Liver (tissue), 9 donors: ENCODE measurements around the gene CKM. TPM values are rescaled to one million over a fixed set of nuclear protein-coding genes. Genes with fewer than 3 reads are reported as not detected.

Experiments
- DNase-seq: peaks from one replicate; pipeline ENCODE4 v3.0.0-alpha.2; 2017; ENCODE audit warnings: low spot score
- H3K27ac ChIP-seq, 2 donors: one replicate each; pipeline ENCODE4 v1.7.0; 2013; ENCODE audit warnings: inconsistent platforms in 2 of 2, low read length in 2 of 2, control low read depth in 1 of 2, low read depth in 1 of 2, mild to moderate bottlenecking in 1 of 2
- H3K27me3 ChIP-seq, 4 donors: one replicate each; pipeline versions ENCODE4 v1.6.1 to v1.7.0; 2013; ENCODE audit warnings: low read length in 3 of 4, inconsistent platforms in 1 of 4, mild to moderate bottlenecking in 1 of 4, moderate library complexity in 1 of 4; ENCODE audit not compliant: control insufficient read depth in 4 of 4, insufficient read depth in 4 of 4
- H3K36me3 ChIP-seq, 4 donors: one replicate each; pipeline versions ENCODE4 v1.6.1 to v1.7.0; 2013; ENCODE audit warnings: low read length in 3 of 4, mild to moderate bottlenecking in 3 of 4, low read depth in 1 of 4, moderate library complexity in 1 of 4; ENCODE audit not compliant: control insufficient read depth in 4 of 4, insufficient read depth in 3 of 4
- H3K4me1 ChIP-seq, 4 donors: one replicate each; pipeline versions ENCODE4 v1.6.1 to v1.7.0; 2013; ENCODE audit warnings: low read length in 3 of 4, mild to moderate bottlenecking in 3 of 4, moderate library complexity in 1 of 4; ENCODE audit not compliant: control insufficient read depth in 4 of 4, insufficient read depth in 4 of 4
- H3K4me3 ChIP-seq, 3 donors: one replicate each; pipeline versions ENCODE4 v1.6.1 to v1.7.0; 2013; ENCODE audit warnings: low read length in 3 of 3, control low read depth in 1 of 3, low read depth in 1 of 3, mild to moderate bottlenecking in 1 of 3
- H3K9ac ChIP-seq, 2 donors: one replicate each; pipeline ENCODE4 v1.7.0; 2013; ENCODE audit warnings: low read length in 2 of 2, mild to moderate bottlenecking in 2 of 2, moderate library complexity in 2 of 2, control low read depth in 1 of 2, low read depth in 1 of 2
- H3K9me3 ChIP-seq, 4 donors: one replicate each; pipeline versions ENCODE4 v1.6.1 to v1.7.0; 2013; ENCODE audit warnings: low read length in 3 of 4; ENCODE audit not compliant: control insufficient read depth in 4 of 4
- ATF3 ChIP-seq: IDR thresholded peaks from 2 replicates; pipeline ENCODE4 v1.6.1; 2016; ENCODE audit warnings: antibody characterized with exemption
- EGR1 ChIP-seq, 2 donors: IDR thresholded peaks; 2 replicates each; pipeline ENCODE4 v1.6.1; 2016 to 2018; ENCODE audit warnings: antibody characterized with exemption in 2 of 2, low read depth in 2 of 2
- FOXA2 ChIP-seq: IDR thresholded peaks from 2 replicates; pipeline ENCODE4 v1.6.1; 2016; ENCODE audit warnings: antibody characterized with exemption
- GABPA ChIP-seq, 2 donors: IDR thresholded peaks in 1 of 2; conservative IDR thresholded peaks in 1 of 2; 2 replicates each; pipeline ENCODE4 v1.6.1; 2016; ENCODE audit warnings: antibody characterized with exemption in 2 of 2, mild to moderate bottlenecking in 1 of 2, moderate library complexity in 1 of 2
- HNF4A ChIP-seq, 2 donors: conservative IDR thresholded peaks; 2 replicates each; pipeline ENCODE4 v1.6.1; 2016; ENCODE audit warnings: antibody characterized with exemption in 2 of 2, mild to moderate bottlenecking in 2 of 2
- HNF4G ChIP-seq: IDR thresholded peaks from 2 replicates; pipeline ENCODE4 v1.6.1; 2016; ENCODE audit warnings: antibody characterized with exemption
- JUND ChIP-seq, 2 donors: IDR thresholded peaks; 2 replicates each; pipeline ENCODE4 v1.6.1; 2016; ENCODE audit warnings: antibody characterized with exemption in 2 of 2
- NR2F2 ChIP-seq: IDR thresholded peaks from 2 replicates; pipeline ENCODE4 v1.6.1; 2016; ENCODE audit warnings: antibody characterized with exemption
- RAD21 ChIP-seq, 2 donors: IDR thresholded peaks; 2 replicates each; pipeline ENCODE4 v1.6.1; 2016; ENCODE audit warnings: antibody characterized with exemption in 2 of 2, mild to moderate bottlenecking in 2 of 2
- RXRA ChIP-seq, 2 donors: IDR thresholded peaks; 2 replicates each; pipeline ENCODE4 v1.6.1; 2017 to 2018; ENCODE audit warnings: antibody characterized with exemption in 2 of 2, mild to moderate bottlenecking in 1 of 2
- TAF1 ChIP-seq: conservative IDR thresholded peaks from 2 replicates; pipeline ENCODE4 v1.6.1; 2016; ENCODE audit warnings: antibody characterized with exemption, mild to moderate bottlenecking
- YY1 ChIP-seq: IDR thresholded peaks from 2 replicates; pipeline ENCODE4 v1.6.1; 2016; ENCODE audit warnings: antibody characterized with exemption, mild to moderate bottlenecking
- ZBTB33 ChIP-seq: IDR thresholded peaks from 2 replicates; pipeline ENCODE4 v1.6.1; 2016; ENCODE audit warnings: antibody characterized with exemption
- WGBS: extraction: QIAGEN DNeasy Blood & Tissue Kit; methylation state at CpG from one replicate; pipeline ENCODE4 v1.1.7; 2013; 5-methylcytosine and 5-hydroxymethylcytosine counted together
- polyA plus RNA-seq, 2 donors: library from polyadenylated mRNA; stranded (reverse) in 1 of 2; unstranded in 1 of 2; fragments of 200-250 nt in 1 of 2; fragments of >200 nt in 1 of 2; fragmentation: Nextera tagmentation in 1 of 2; extraction: Ambion mirVana in 1 of 2; gene quantifications; one replicate each; pipeline versions ENCODE4 v1.2.1 to v1.2.3, GENCODE V29; 2013 to 2015
- total RNA-seq, 2 donors: library from RNA; depleted of rRNA; stranded (reverse); fragments of >200 nt; gene quantifications; one replicate each; pipeline ENCODE4 v1.2.3, GENCODE V29; 2014
- TF ChIP-seq, protein P1 (sequence below): fragments of 150-350 bp; IDR thresholded peaks from 2 replicates; pipeline ENCODE4 v1.5.1; 2017; ENCODE audit warnings: improper control_type of control experiment, low read depth, low read length; ENCODE audit not compliant: missing input control
- donor health status: healthy.
- donor health status: healthy.
- donor health status: healthy.
- donor health status: healthy.
- donor health status: healthy.

Gene CKM
- total and polyA plus RNA-seq, 4 donors, result 0.05 to 0.37 (median 0.17) TPM; not detected in 1

DNA sequence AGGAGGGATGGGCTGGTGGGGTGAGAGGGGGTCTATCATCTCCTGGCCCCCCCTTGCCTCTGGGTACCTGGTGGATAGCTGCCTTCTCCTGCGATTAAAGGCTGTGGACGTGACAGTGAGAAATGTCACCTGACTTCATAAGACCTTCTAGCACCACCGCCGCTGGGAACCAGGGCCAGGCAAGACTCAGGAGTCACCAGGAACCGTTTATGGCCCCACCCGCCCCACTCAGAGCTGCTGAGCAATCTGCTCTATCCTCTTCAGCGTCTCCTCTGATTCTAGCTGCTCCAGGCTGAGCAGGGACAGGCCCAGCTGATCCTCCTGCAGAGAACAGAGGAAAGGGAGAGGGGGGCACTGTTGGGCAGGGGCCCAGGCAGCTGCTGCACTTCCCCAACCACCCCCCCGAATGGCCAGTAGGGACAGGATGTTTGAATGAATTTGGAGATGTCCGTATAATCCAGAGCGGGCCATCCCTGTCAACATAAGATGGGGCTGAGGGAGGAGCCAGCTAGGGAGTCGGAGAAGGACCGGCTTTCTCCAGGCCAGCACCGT is 28.8 kb upstream of the CKM start (continued):
- TF ChIP-seq, protein P1, sequence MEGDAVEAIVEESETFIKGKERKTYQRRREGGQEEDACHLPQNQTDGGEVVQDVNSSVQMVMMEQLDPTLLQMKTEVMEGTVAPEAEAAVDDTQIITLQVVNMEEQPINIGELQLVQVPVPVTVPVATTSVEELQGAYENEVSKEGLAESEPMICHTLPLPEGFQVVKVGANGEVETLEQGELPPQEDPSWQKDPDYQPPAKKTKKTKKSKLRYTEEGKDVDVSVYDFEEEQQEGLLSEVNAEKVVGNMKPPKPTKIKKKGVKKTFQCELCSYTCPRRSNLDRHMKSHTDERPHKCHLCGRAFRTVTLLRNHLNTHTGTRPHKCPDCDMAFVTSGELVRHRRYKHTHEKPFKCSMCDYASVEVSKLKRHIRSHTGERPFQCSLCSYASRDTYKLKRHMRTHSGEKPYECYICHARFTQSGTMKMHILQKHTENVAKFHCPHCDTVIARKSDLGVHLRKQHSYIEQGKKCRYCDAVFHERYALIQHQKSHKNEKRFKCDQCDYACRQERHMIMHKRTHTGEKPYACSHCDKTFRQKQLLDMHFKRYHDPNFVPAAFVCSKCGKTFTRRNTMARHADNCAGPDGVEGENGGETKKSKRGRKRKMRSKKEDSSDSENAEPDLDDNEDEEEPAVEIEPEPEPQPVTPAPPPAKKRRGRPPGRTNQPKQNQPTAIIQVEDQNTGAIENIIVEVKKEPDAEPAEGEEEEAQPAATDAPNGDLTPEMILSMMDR, result no peak
- TF ChIP-seq JUND (IDR thresholded peaks at IDR 0.05) (no peak), RXRA (IDR thresholded peaks at IDR 0.05) (no peak), HNF4A (conservative IDR thresholded peaks at IDR 0.05) (no peak)

DNA sequence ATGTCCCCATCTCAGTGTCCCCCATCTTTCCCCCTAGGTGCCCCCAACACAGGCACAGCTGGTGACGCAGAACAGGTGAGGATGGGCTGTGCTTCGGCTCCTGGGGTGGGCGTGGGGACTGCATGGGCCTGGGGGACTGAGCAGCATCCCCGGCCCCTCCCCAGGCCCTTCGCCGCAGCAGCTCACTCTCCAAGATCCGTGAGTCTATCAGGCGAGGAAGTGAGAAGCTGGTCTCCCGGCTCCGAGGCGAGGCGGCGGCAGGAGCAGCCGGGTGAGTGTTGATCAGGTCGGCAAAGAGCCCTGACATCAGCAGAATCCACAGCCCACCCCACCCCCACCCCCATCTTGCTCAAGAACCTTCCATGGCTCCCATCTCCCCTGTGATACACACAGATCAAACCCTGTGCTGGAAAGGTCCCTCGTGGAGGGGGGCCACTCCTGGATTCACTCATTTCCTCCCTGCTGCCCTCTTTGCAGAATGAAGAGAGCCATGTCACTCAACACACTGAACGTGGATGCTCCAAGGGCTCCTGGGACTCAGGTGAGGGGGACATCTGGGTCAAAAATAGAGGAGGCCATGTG is 27.9 kb upstream of the CKM start:
- Histone ChIP-seq H3K9me3 (no peaks in the 10 kb centered on the region), H3K4me3 (no peak overlapping the region), H3K9ac (no peak overlapping the region), H3K36me3 (peaks cover 0 to 35% (median 5%) of the 10 kb centered on the region in 4 donors), H3K4me1 (no peaks in the 10 kb centered on the region), H3K27ac (no peak overlapping the region), H3K27me3 (no peaks in the 10 kb centered on the region)
- WGBS, result 93% methylated on average over 17 of the region's 17 CpGs
- TF ChIP-seq GABPA (IDR thresholded peaks at IDR 0.05 in 1 of 2, conservative IDR thresholded peaks at IDR 0.05 in 1 of 2), result no peak
- TF ChIP-seq NR2F2, result no peak
- no peak for TF ChIP-seq ZBTB33
- DNase-seq, result no peak

GRCh38 chr19:45349430-45349941 is 26.8 kb upstream of the CKM start:
- no peak overlapping the region for H3K9ac ChIP-seq
- WGBS, result 88% methylated on average over 17 of the region's 17 CpGs
- TF ChIP-seq RAD21 (IDR thresholded peaks at IDR 0.05) (no peak), TAF1 (no peak), JUND (IDR thresholded peaks at IDR 0.05) (no peak), HNF4G (no peak), HNF4A (conservative IDR thresholded peaks at IDR 0.05) (no peak)
- peaks cover 0 to 33% (median 5%) of the 10 kb centered on the region in 4 donors for H3K36me3 ChIP-seq
- H3K27ac ChIP-seq, result no peak overlapping the region
- H3K4me1 ChIP-seq, result no peaks in the 10 kb centered on the region
- DNase-seq, result no peak
- no peaks in the 10 kb centered on the region for H3K27me3 ChIP-seq
- no peak overlapping the region for H3K4me3 ChIP-seq
- no peaks in the 10 kb centered on the region for H3K9me3 ChIP-seq

DNA sequence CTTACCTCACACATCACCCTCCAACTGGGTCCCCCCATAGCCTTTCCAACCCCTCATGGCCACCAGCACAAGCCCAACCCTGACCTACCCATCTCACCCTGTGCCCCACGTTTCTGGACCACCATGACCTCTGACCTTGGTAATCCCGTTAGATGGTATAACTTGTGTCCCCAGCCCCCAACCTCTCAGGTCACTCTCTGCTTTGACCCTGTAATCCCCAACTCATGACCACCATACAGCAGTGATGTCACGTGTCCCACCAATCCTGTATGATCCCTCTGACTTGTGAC is 26.4 kb upstream of the CKM start:
- no peak overlapping the region for H3K4me3 ChIP-seq
- H3K9me3 ChIP-seq, result no peaks in the 10 kb centered on the region
- 55% methylated on average over 3 of the region's 3 CpGs for WGBS
- no peak overlapping the region for H3K27ac ChIP-seq
- H3K27me3 ChIP-seq, result no peaks in the 10 kb centered on the region
- H3K9ac ChIP-seq, result no peak overlapping the region
- no peaks in the 10 kb centered on the region for H3K4me1 ChIP-seq
- DNase-seq, result no peak
- peaks cover 0 to 29% (median 4%) of the 10 kb centered on the region in 4 donors for H3K36me3 ChIP-seq
- TF ChIP-seq, protein P1, result no peak
- TF ChIP-seq TAF1 (no peak), HNF4A (conservative IDR thresholded peaks at IDR 0.05) (no peak), ATF3 (no peak), HNF4G (no peak), NR2F2 (no peak), RXRA (IDR thresholded peaks at IDR 0.05) (no peak), YY1 (no peak), ZBTB33 (no peak), FOXA2 (no peak), EGR1 (IDR thresholded peaks at IDR 0.05; ENCODE audit: low read depth in 2 of 2) (no peak)
